GM19395 (cell line): Measurements from ENCODE around the gene FGF8.

Experiments used
- ATAC-seq: cut with Tn5 transposase; IDR thresholded peaks from one replicate; pipeline ENCODE4 v1.9.1; 2021; ENCODE audit warnings: mild to moderate bottlenecking, moderate library complexity; ENCODE audit not compliant: unreplicated experiment

The FGF8 gene

GRCh38 chr10:101782811-101783735, 7.2 kb upstream of the FGF8 start, which contains the start of gene NPM3:
Gene NPM3 (minus strand): TSS chr10:101783446. CDS start chr10:101783390, 56 bp downstream.
- peak; percentile 56 for ATAC-seq

DNA sequence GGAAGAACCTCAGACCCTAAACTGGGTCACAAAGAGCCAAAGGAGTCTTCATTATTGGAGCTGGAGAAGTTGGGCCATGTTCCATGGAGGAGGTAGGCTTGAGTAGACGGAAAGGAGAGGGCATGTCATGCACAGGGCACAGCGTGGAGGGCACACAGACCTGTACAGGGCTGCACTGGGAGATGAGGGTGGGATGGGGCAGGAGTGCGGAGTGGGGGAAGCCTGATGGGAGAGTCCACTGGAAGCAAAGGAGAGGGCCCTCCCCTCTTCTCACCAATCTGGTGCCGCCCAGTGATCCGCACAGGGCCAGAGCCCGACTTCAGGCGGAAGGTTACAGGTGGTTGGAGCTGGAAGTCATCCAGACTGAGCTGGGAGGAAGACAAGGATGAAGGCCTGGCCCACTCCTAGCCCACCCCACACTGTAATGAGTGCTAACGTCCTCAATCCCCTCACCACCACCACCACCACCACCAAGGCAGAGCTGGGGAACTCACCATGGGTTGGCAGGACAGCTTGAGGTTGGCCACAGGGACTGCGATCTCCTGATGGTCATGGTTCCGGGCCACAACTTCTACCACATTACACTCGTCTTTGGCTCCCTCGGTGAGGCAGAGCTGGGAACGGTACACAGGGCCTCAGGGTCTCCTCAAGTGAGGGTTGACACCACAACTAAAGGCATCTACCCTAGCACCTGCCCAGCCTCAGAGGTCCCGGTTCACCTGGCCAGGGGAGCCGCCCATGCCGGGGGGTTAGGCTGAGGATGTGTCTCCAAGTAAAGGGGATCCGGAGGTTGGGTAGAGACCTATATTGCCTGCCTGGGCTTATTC, 6.3 kb upstream of the FGF8 start:
- no peak for ATAC-seq

DNA sequence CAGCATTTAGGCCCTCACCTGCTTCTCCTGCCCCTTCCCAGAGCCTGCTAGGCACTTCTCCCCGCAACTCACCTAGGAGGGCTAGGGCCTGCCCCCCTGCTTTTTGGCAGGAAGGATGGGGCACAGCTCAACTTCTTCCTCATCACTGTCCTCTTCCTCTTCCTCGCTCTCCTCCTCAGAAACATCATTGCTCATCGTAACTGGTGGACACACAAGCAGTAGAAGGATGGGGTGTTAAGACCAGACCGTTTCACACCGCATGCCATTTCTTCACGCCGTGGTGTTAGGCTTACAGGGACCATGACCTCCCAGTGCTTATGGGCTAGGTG, 5.7 kb upstream of the FGF8 start:
- no peak for ATAC-seq

DNA sequence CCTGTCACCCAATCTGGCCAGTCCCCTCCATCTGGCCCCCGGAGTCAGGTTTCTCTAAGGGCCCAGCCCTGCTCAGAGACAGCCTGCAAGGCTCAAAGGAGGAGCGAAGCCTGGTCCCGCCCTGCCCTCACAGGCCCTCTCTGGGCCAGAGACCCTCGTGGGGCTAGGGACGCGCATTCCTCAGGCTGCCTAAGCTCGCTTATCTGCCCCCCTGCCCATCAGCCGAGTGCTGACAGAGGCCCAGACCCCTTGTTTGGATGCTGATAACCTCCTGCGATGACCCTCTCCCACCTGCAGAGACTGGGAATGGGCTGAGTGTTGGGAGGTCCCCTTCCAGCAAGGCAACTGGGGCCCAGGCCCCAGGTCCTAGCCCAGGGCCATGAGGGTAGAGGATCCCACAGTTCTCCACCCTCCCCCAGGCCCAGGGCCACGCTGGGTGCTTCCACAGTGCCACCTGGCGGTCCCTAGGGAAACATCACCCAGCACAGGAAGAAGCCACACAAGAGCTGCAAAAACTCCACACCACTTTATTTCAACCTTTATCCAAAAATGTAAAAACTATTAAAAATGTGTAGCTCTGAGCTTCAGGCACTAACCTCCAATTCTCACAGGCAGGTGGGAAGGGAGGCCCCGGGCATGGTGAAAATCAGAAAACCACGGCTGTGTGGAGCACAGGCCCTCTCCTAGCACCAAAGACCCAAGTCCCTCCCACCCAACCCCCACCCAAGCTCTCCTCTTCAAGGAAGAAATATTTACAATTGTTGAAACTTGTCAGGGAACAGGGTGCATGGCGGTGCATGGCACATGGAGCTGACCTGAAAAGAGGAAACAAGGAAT, 5.1 kb upstream of the FGF8 start:
- ATAC-seq: peak; percentile 42

DNA sequence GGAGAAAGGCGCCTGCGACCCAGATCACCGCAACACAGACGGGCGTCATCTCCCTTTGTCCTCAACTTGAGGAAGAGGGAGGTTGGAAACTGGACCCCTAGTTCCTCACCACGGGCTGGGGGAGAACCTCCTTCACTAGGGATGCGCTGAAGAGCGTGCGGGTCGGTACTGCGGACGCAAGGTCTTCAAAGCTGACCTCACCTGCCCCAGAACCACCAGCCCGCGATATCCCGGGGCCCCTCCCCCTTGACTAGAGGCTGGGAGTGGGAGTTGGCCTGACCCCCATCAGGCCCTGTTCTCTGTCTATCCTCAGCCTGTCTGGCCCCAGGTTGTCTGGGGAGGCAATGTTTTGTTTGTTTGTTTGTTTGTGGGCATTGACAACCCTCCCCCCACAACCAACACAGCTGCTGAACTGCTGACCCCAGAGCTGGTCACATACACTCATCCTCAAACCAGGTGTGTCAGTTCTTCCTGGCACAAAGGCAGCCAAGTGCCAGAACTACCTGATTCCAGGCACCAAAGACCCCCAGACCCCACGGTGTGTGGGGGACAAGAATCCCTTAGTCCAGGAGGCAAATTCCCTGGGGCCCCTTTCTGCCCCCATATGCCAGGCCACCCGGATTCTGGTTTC, 4.4 kb upstream of the FGF8 start:
- ATAC-seq: no peak

DNA sequence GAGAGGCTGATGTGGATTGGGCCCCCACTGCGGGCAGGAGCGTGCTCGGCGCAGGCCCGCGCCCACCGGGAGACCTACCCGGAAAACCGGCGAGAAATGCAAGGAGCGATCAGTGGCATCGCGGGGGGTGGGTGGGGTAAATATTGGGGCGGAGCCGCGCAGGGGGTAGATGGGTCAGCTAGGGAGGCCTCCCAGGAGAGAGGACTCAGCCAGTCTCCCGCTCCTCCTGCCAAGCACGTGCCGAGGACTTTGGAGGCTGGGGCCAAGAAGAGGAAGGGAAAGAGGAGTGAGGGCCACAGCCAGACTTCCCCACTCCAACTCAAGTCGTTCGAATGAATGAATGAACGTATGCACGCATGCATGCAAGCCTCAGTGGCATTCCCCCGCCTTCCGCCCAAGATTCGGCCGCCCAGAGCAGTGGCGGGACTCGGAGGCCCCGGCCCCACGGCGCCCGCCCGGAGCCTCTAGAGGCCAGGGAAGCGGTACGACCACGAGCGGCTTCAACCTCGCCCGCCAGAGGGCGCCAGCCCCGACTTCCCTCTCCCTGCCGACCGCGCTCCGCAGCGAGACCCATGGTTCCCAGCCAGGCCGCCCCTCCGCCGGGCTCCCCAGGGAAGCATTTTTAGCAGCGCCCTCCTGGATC, 3.8 kb upstream of the FGF8 start:
- ATAC-seq: peak; percentile 43

DNA sequence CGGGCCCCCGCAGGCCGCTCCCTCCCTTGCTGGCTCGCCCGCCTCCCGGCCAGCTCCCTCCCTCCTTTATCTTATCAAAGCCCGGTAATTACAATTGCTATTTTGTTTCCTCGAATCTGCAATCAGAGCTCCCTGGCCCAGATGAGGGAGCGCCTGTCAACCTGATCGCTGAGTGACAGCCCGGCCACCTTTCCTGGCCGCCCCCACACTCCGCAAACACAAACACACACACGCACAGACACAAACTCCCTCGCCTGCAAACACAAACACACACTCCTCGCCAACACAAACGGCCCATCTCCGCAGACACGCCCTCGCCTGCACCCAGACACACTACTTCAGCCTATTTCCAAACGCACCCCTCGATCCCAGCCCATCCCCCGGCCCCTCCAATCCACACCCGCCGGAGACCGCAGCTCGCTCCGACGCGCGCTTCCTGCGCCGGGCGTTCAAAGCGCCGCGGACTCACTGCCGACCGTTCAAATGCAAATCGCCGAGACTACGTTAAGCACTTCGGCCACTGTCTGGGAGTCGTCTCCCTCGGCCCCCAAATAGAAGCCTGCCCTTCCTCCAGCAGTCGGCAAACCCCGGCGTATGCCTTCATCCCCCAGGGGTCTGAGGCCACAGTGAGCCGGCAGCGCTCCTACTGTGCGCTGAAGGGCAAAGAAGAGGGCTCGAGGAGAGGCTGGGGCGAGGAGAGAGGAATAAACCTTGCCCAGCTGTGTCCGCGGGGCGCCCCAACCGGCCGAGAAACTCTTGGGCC, 3.0 kb upstream of the FGF8 start:
- no peak for ATAC-seq

GRCh38 chr10:101778151-101778780, 2.4 kb upstream of the FGF8 start:
- no peak for ATAC-seq

- no peak for ATAC-seq
Measured at GRCh38 chr10:101777619-101778145, 1.8 kb upstream of the FGF8 start.

GRCh38 chr10:101776161-101776817, 375 bp upstream of the FGF8 start:
- no peak for ATAC-seq

DNA sequence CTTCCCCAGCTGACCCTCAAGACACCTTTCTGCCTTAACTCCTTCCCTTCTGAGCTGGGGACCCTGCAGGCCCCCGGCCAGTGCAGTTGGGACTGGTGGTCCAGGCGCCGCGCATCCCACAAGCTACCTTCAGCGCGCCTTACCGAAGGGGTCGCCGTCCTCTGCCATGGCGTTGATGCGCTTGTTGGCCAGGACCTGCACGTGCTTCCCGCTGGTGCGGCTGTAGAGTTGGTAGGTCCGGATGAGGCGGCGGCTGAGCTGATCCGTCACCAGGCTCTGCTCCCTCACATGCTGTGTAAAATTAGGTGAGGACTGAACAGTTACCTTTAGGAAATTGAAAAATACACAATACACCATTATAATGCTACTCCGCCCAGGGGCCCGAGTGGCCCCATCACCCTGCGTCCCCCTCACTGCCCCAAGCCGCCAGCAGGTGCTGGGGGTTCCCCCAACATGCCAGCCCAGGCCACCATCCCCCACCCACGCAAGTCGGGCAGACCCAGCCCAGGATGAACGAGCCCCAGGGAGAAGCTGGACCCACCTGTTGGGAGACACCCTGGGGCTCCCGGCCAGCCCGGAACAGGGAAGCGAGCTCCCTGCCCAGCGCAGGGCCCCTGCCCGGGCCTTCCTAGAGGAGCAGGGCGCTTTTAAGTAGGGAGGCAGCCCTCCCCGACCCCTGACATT, 1.2 kb downstream of the FGF8 start:
- no peak for ATAC-seq

GRCh38 chr10:101773923-101774588, 1.9 kb downstream of the FGF8 start:
- no peak for ATAC-seq

GRCh38 chr10:101772895-101773761, 2.8 kb downstream of the FGF8 start:
- ATAC-seq: no peak

GRCh38 chr10:101772017-101772894, 3.7 kb downstream of the FGF8 start:
- ATAC-seq: no peak

DNA sequence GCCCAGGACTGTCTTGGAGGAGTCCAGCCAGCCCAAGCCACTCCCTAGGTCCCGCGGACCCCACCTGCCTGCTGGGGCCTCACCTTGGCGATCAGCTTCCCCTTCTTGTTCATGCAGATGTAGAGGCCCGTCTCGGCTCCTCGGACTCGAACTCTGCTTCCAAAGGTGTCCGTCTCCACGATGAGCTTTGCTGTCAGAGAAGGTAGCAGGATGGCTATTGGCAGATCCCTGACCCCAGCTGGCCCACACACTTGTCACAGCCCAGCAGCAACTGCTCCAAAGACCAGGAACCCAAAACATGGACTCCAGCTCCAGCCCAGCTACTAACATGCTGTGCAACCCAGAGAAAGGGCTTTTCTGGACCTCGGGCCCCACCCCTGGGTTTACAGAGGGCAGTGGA, 4.5 kb downstream of the FGF8 start:
- no peak for ATAC-seq
